Adrenal gland (tissue), 5 donors: ENCODE data around the gene BSPRY.

Experiments used
- CTCF ChIP-seq, 6 experiments: fragments of 450-650 bp in 4 of 6; fragments of 200-600 bp in 2 of 6; sonication (generic) in 1 of 6; IDR thresholded peaks; 1 replicate in 5 of 6; 2 replicates in 1 of 6; pipeline versions ENCODE4 v1.5.1 to v1.8.0; 2016 to 2021; ENCODE audit warnings: antibody characterized with exemption in 6 of 6, mild to moderate bottlenecking in 2 of 6, moderate library complexity in 1 of 6
- POLR2A ChIP-seq, 2 donors: fragments of 450-650 bp; IDR thresholded peaks; one replicate each; pipeline ENCODE4 v1.6.1; 2017; ENCODE audit warnings: antibody characterized with exemption in 2 of 2, mild to moderate bottlenecking in 2 of 2, moderate library complexity in 1 of 2
- donor health status: DM: no; HTN: no; CAD: no.

- no peak for TF ChIP-seq POLR2A (IDR thresholded peaks at IDR 0.05)
- no peak for TF ChIP-seq CTCF (IDR thresholded peaks at IDR 0.05)
Observed at GRCh38 chr9:113306566-113306965, 42.8 kb upstream of the BSPRY start.
